NCI-H82 treated with DMSO at 0.1 percent for 48 hours (cell line): ENCODE data around the gene RPTOR.

Experiments used
- DNase-seq: peaks from one replicate; lab custom pipeline; 2025; ENCODE audit not compliant: unreplicated experiment; lab: John Stamatoyannopoulos, UW

RPTOR gene

GRCh38 chr17:80708480-80708879, 163.8 kb downstream of the RPTOR start:
- no peak for DNase-seq

- DNase-seq: no peak
Measured at GRCh38 chr17:80709090-80709695, 164.6 kb downstream of the RPTOR start.

- no peak for DNase-seq
Measured at GRCh38 chr17:80710714-80711302, 166.2 kb downstream of the RPTOR start.

- no peak for DNase-seq
Measured at GRCh38 chr17:80712089-80712488, 167.5 kb downstream of the RPTOR start.

- DNase-seq: no peak
Measured at GRCh38 chr17:80712606-80713005, 168.0 kb downstream of the RPTOR start.

GRCh38 chr17:80716986-80717719, 172.5 kb downstream of the RPTOR start:
- DNase-seq: peak; percentile 52

GRCh38 chr17:80717720-80718083, 173.1 kb downstream of the RPTOR start:
- DNase-seq: peak; percentile 52

GRCh38 chr17:80718428-80718827, 173.8 kb downstream of the RPTOR start:
- no peak for DNase-seq

- no peak for DNase-seq
Measured at GRCh38 chr17:80719449-80719848, 174.8 kb downstream of the RPTOR start.

- DNase-seq: no peak
Measured at GRCh38 chr17:80720610-80721577, 176.3 kb downstream of the RPTOR start.

GRCh38 chr17:80722661-80723060, 178.0 kb downstream of the RPTOR start:
- no peak for DNase-seq

GRCh38 chr17:80724775-80725266, 180.2 kb downstream of the RPTOR start:
- no peak for DNase-seq

- no peak for DNase-seq
Measured at GRCh38 chr17:80725517-80725916, 180.9 kb downstream of the RPTOR start.

GRCh38 chr17:80726558-80727408, 182.1 kb downstream of the RPTOR start:
- no peak for DNase-seq

GRCh38 chr17:80727409-80727755, 182.7 kb downstream of the RPTOR start:
- no peak for DNase-seq

GRCh38 chr17:80729016-80729415, 184.4 kb downstream of the RPTOR start:
- DNase-seq: no peak

GRCh38 chr17:80729761-80730160, 185.1 kb downstream of the RPTOR start:
- DNase-seq: no peak

- no peak for DNase-seq
Measured at GRCh38 chr17:80730739-80731138, 186.1 kb downstream of the RPTOR start.

- DNase-seq: no peak
Measured at GRCh38 chr17:80731323-80731722, 186.7 kb downstream of the RPTOR start.

- DNase-seq: no peak
Measured at GRCh38 chr17:80732268-80732667, 187.6 kb downstream of the RPTOR start.
